DOHH2 (cell line): ENCODE results near the gene CAPN3.

ENCODE experiments used
- CTCF ChIP-seq: fragments of 200-600 bp; sonication (generic); IDR thresholded peaks from one replicate; pipeline ENCODE4 v1.5.1; 2014; ENCODE audit warnings: antibody characterized with exemption, mild to moderate bottlenecking, low read depth, low read length; ENCODE audit not compliant: poor library complexity, severe bottlenecking
- EZH2phosphoT487 ChIP-seq: fragments of 200-600 bp; sonication (generic); IDR thresholded peaks from 2 replicates; pipeline ENCODE4 v1.6.1; 2017; ENCODE audit warnings: borderline replicate concordance, mild to moderate bottlenecking, antibody characterized with exemption, low read length, moderate library complexity, mixed read lengths

- TF ChIP-seq CTCF: no peak
- TF ChIP-seq EZH2phosphoT487: no peak
Measured at GRCh38 chr15:42453826-42454225, 94.5 kb downstream of the CAPN3 start.
